CD14-positive monocyte (primary cell): Measurements from ENCODE around the gene RCN1. TPM values are rescaled to one million over a fixed set of nuclear protein-coding genes. Genes with fewer than 3 reads are reported as not detected.

Experiments
- DNase-seq, 3 donors: peaks; one replicate each; pipeline ENCODE4 v3.0.0-alpha.2; 2011 to 2022
- H2AFZ ChIP-seq: 2 replicates; pipeline ENCODE4 v1.6.0; 2012; ENCODE audit warnings: mild to moderate bottlenecking, low read depth, low read length, inconsistent platforms; ENCODE audit not compliant: insufficient read depth, poor library complexity, severe bottlenecking
- H3K27ac ChIP-seq, 2 donors: 1 replicate in 1 of 2; 2 replicates in 1 of 2; pipeline ENCODE4 v1.5.1; 2012 to 2013; ENCODE audit warnings: low read length in 2 of 2, control low read depth in 1 of 2, inconsistent platforms in 1 of 2, low read depth in 1 of 2, mild to moderate bottlenecking in 1 of 2
- H3K27me3 ChIP-seq, 2 donors: one replicate each; pipeline versions ENCODE4 v1.6.0 to v1.6.1; 2011 to 2013; ENCODE audit warnings: low read length in 2 of 2; ENCODE audit not compliant: control insufficient read depth in 2 of 2, insufficient read depth in 2 of 2
- H3K36me3 ChIP-seq, 2 donors: replicated peaks in 1 of 2; 1 replicate in 1 of 2; 2 replicates in 1 of 2; pipeline versions ENCODE4 v1.5.1 to v1.6.1; 2012 to 2013; ENCODE audit warnings: low read length in 2 of 2, control low read depth in 1 of 2, inconsistent platforms in 1 of 2, mild to moderate bottlenecking in 1 of 2; ENCODE audit not compliant: insufficient read depth in 2 of 2, control insufficient read depth in 1 of 2
- H3K4me1 ChIP-seq, 2 donors: 1 replicate in 1 of 2; 2 replicates in 1 of 2; pipeline versions ENCODE4 v1.5.1 to v1.6.1; 2012 to 2013; ENCODE audit warnings: low read length in 2 of 2, control low read depth in 1 of 2, inconsistent platforms in 1 of 2, mild to moderate bottlenecking in 1 of 2, moderate library complexity in 1 of 2; ENCODE audit not compliant: insufficient read depth in 2 of 2, control insufficient read depth in 1 of 2
- H3K4me2 ChIP-seq: replicated peaks from 2 replicates; pipeline ENCODE3; 2012; ENCODE audit warnings: low read length, moderate library complexity, mild to moderate bottlenecking; ENCODE audit not compliant: poor library complexity, severe bottlenecking; ENCODE audit errors: extremely low read depth
- H3K4me3 ChIP-seq, 3 experiments: fragments of 200-600 bp in 1 of 3; sonication (generic) in 1 of 3; replicated peaks in 1 of 3; 1 replicate in 2 of 3; 2 replicates in 1 of 3; pipeline ENCODE4 v1.5.1; 2011 to 2013; ENCODE audit warnings: low read length in 3 of 3, mild to moderate bottlenecking in 3 of 3, control low read depth in 2 of 3, low read depth in 2 of 3, inconsistent platforms in 1 of 3, moderate library complexity in 1 of 3
- H3K79me2 ChIP-seq: 2 replicates; pipeline ENCODE4 v1.6.0; 2012; ENCODE audit warnings: mild to moderate bottlenecking, control low read depth, inconsistent platforms, low read length, moderate library complexity; ENCODE audit not compliant: insufficient read depth
- H3K9ac ChIP-seq: 2 replicates; pipeline ENCODE4 v1.6.0; 2017; ENCODE audit warnings: low read length, mild to moderate bottlenecking; ENCODE audit not compliant: insufficient read depth, poor library complexity, severe bottlenecking
- H3K9me3 ChIP-seq, 2 donors: replicated peaks in 1 of 2; 1 replicate in 1 of 2; 2 replicates in 1 of 2; pipeline versions ENCODE4 v1.5.1 to v1.6.1; 2012 to 2013; ENCODE audit warnings: low read length in 2 of 2, control low read depth in 1 of 2; ENCODE audit not compliant: control insufficient read depth in 1 of 2, insufficient read depth in 1 of 2
- H4K20me1 ChIP-seq: 2 replicates; pipeline ENCODE4 v1.6.0; 2012; ENCODE audit warnings: mild to moderate bottlenecking, low read length, control low read depth, moderate library complexity; ENCODE audit not compliant: insufficient read depth
- H3K27ac Mint-ChIP-seq, 7 donors: one replicate each; pipeline ENCODE4 v1.8.0; 2020; ENCODE audit warnings: mild to moderate bottlenecking in 7 of 7, mixed read lengths in 7 of 7, moderate library complexity in 6 of 7, inconsistent platforms in 2 of 7
- H3K27me3 Mint-ChIP-seq, 3 donors: one replicate each; pipeline ENCODE4 v1.8.0; 2021 to 2022; ENCODE audit warnings: low read depth in 3 of 3, mild to moderate bottlenecking in 3 of 3, mixed read lengths in 3 of 3, moderate library complexity in 3 of 3, inconsistent platforms in 1 of 3
- H3K36me3 Mint-ChIP-seq, 2 donors: one replicate each; pipeline ENCODE4 v1.8.0; 2020; ENCODE audit warnings: mixed read lengths in 2 of 2, inconsistent platforms in 1 of 2, mild to moderate bottlenecking in 1 of 2
- H3K4me1 Mint-ChIP-seq: one replicate; pipeline ENCODE4 v1.8.0; 2020; ENCODE audit warnings: mild to moderate bottlenecking, mixed read lengths
- H3K4me3 Mint-ChIP-seq, 2 donors: one replicate each; pipeline ENCODE4 v1.8.0; 2020; ENCODE audit warnings: mild to moderate bottlenecking in 2 of 2, mixed read lengths in 2 of 2, moderate library complexity in 1 of 2
- H3K9me3 Mint-ChIP-seq, 7 donors: one replicate each; pipeline ENCODE4 v1.8.0; 2020 to 2022; ENCODE audit warnings: mixed read lengths in 7 of 7, mild to moderate bottlenecking in 6 of 7, moderate library complexity in 6 of 7, inconsistent platforms in 2 of 7
- CTCF ChIP-seq: fragments of 200-600 bp; IDR thresholded peaks from one replicate; pipeline ENCODE4 v1.8.0; 2022; ENCODE audit warnings: antibody characterized with exemption, mild to moderate bottlenecking
- WGBS: methylation state at CpG from one replicate; pipeline ENCODE4 v1.1.5; 2013; ENCODE audit warnings: missing lambda C conversion rate; ENCODE audit not compliant: insufficient coverage; 5-methylcytosine and 5-hydroxymethylcytosine counted together
- intact Hi-C, 2 donors: fragments of 100-400 bp; cut with micrococcal nuclease; formaldehyde crosslinking; loops; one replicate each; pipeline versions ENCODE4 v1.15.0 to v1.15.1; 2023
- polyA plus RNA-seq, 3 donors: library from polyadenylated mRNA; depleted of rRNA in 1 of 3; unstranded in 2 of 3; stranded (reverse) in 1 of 3; fragments of 300-500 nt in 2 of 3; fragments of >200 nt in 1 of 3; fragmentation: Illumina TruSeq in 2 of 3; gene quantifications; 1 replicate in 2 of 3; 2 replicates in 1 of 3; pipeline ENCODE4 v1.2.3, GENCODE V29; 2012 to 2021

RCN1 gene
- polyA plus RNA-seq, 3 donors = 7.3 to 22.0 (median 20.5) TPM

GRCh38 chr11:32071811-32072210, 19.1 kb upstream of the RCN1 start:
- H3K36me3 Mint-ChIP-seq = no peaks in the 10 kb centered on the region
- peaks cover 1 to 8% (median 3%) of the 10 kb centered on the region in 3 donors for H3K27me3 Mint-ChIP-seq
- Histone ChIP-seq H4K20me1 (no peaks in the 10 kb centered on the region), H3K27ac (no peak overlapping the region), H3K9me3 (no peaks in the 10 kb centered on the region), H3K9ac (no peak overlapping the region), H3K4me1 (no peaks in the 10 kb centered on the region), H3K27me3 (no peaks in the 10 kb centered on the region), H3K36me3 (no peaks in the 10 kb centered on the region), H3K4me2 (no peak overlapping the region), H3K79me2 (no peaks in the 10 kb centered on the region), H3K4me3 (no peak overlapping the region), H2AFZ (no peak overlapping the region)
- intact Hi-C loops = no loop called here
- H3K9me3 Mint-ChIP-seq = peaks cover 0 to 5% (median 2%) of the 10 kb centered on the region in 7 donors
- no peak overlapping the region for H3K4me3 Mint-ChIP-seq
- no peak for DNase-seq
- 90% methylated on average over 2 of the region's 4 CpGs for WGBS
- TF ChIP-seq CTCF = no peak
- no peaks in the 10 kb centered on the region for H3K4me1 Mint-ChIP-seq
- H3K27ac Mint-ChIP-seq = no peak overlapping the region

GRCh38 chr11:32072872-32073643, 17.8 kb upstream of the RCN1 start:
- H3K4me1 Mint-ChIP-seq = no peaks in the 10 kb centered on the region
- Histone ChIP-seq H3K79me2 (no peaks in the 10 kb centered on the region), H3K36me3 (no peaks in the 10 kb centered on the region), H3K9me3 (no peaks in the 10 kb centered on the region), H3K4me3 (no peak overlapping the region), H3K27ac (no peak overlapping the region), H3K27me3 (no peaks in the 10 kb centered on the region), H3K4me2 (no peak overlapping the region), H4K20me1 (no peaks in the 10 kb centered on the region), H3K4me1 (no peaks in the 10 kb centered on the region), H3K9ac (no peak overlapping the region), H2AFZ (no peak overlapping the region)
- intact Hi-C loops = no loop called here
- no peak for DNase-seq
- no peak overlapping the region for H3K4me3 Mint-ChIP-seq
- H3K27me3 Mint-ChIP-seq = peaks cover 1 to 4% (median 4%) of the 10 kb centered on the region in 3 donors
- no peak for TF ChIP-seq CTCF
- WGBS = 68% methylated on average over 9 of the region's 12 CpGs
- H3K27ac Mint-ChIP-seq = no peak overlapping the region
- H3K9me3 Mint-ChIP-seq = peaks cover 0 to 8% (median 4%) of the 10 kb centered on the region in 7 donors
- H3K36me3 Mint-ChIP-seq = no peaks in the 10 kb centered on the region
